Psoas muscle (tissue), 8 donors: ENCODE results near the gene TMEM269. TPM values are rescaled to one million over a fixed set of nuclear protein-coding genes. Genes with fewer than 3 reads are reported as not detected.

Experiments used
- ATAC-seq, 4 donors: fragments of 200-7000 bp; cut with Tn5 transposase; one replicate each; pipeline ENCODE4 v1.9.1; 2020; ENCODE audit warnings: moderate library complexity in 3 of 4, mild to moderate bottlenecking in 2 of 4
- DNase-seq, 2 donors: peaks; one replicate each; pipeline ENCODE4 v3.0.0-alpha.2; 2020
- H3K27ac ChIP-seq: fragments of 200-600 bp; one replicate; pipeline ENCODE4 v1.8.0; 2022
- H3K27me3 ChIP-seq, 3 donors: fragments of 200-600 bp in 1 of 3; one replicate each; pipeline versions ENCODE4 v1.6.1 to v1.8.0; 2013 to 2022; ENCODE audit warnings: low read length in 2 of 3, mild to moderate bottlenecking in 2 of 3, moderate library complexity in 1 of 3; ENCODE audit not compliant: insufficient read depth in 3 of 3
- H3K36me3 ChIP-seq, 2 donors: fragments of 200-600 bp in 1 of 2; one replicate each; pipeline versions ENCODE4 v1.6.1 to v1.8.0; 2013 to 2022; ENCODE audit warnings: low read depth in 1 of 2, mild to moderate bottlenecking in 1 of 2, moderate library complexity in 1 of 2; ENCODE audit not compliant: insufficient read depth in 1 of 2
- H3K4me1 ChIP-seq: fragments of 200-600 bp; one replicate; pipeline ENCODE4 v1.8.0; 2022
- H3K4me3 ChIP-seq: fragments of 200-600 bp; one replicate; pipeline ENCODE4 v1.8.0; 2022; ENCODE audit warnings: mild to moderate bottlenecking
- H3K9me3 ChIP-seq: fragments of 200-600 bp; one replicate; pipeline ENCODE4 v1.8.0; 2022
- WGBS, 3 donors: extraction: QIAGEN DNeasy Blood & Tissue Kit; methylation state at CpG; one replicate each; pipeline versions ENCODE4 v1.1.6 to v1.1.7; 2013; 5-methylcytosine and 5-hydroxymethylcytosine counted together
- intact Hi-C, 2 donors: fragments of 100-400 bp; cut with DNase I; formaldehyde crosslinking; loops; one replicate each; pipeline versions ENCODE4 v1.11.0 to v1.14.2; 2022
- long read RNA-seq, 2 donors: library from polyadenylated mRNA; unstranded; transcript quantifications; one replicate each; pipeline ENCODE4 v2.0.0, GENCODE V29; 2021
- polyA plus RNA-seq, 3 donors: library from polyadenylated mRNA; stranded (reverse); fragments of 200-250 nt; gene quantifications; one replicate each; pipeline ENCODE4 v1.2.3, GENCODE V29; 2013
- total RNA-seq, 4 donors: library from RNA; stranded (reverse); fragmentation: NEBNext Ultra II Directional in 2 of 4; extraction: Animal tissue kit (Norgen Biotek cat#: 25700) in 2 of 4; gene quantifications; one replicate each; pipeline versions ENCODE4 v1.2.1 to v1.2.4, GENCODE V29; 2021 to 2023
- TF ChIP-seq, protein P1 (sequence below): fragments of 200-600 bp; IDR thresholded peaks from one replicate; pipeline ENCODE4 v1.8.0; 2022; ENCODE audit warnings: antibody characterized with exemption
- donor health status: healthy with polysubstance abuse.
- donor health status: DM: no; HTN: no; CAD: no; lungs with moderate emphysema.
- donor health status: Bipolar disorder and iron deficiency.
- donor health status: healthy.
- donor health status: DM: yes; HTN: yes; CAD: no.
- donor health status: DM: no; HTN: no; CAD: no.
- donor health status: DM: no; HTN: no; CAD: no.
- donor health status: DM: yes; HTN: yes; CAD: no.

TMEM269 gene, protein sequence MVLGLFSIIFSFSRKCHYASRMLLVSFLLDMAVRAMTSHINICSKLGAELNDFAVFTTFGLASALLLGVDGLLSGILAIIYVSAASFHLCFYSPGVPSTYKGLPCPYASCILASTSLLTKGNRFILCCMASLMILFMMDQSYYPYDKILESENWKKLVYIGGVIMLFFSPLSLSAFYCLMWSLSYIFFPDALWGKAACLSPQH
- total RNA-seq (under 1 TPM; 0.15 to 0.89 (median 0.30) TPM), polyA plus RNA-seq (under 1 TPM; 0.05 to 0.07 (median 0.06) TPM)
- long read RNA-seq, donor 1: 0 reads
- long read RNA-seq, donor 2: 0 reads

DNA sequence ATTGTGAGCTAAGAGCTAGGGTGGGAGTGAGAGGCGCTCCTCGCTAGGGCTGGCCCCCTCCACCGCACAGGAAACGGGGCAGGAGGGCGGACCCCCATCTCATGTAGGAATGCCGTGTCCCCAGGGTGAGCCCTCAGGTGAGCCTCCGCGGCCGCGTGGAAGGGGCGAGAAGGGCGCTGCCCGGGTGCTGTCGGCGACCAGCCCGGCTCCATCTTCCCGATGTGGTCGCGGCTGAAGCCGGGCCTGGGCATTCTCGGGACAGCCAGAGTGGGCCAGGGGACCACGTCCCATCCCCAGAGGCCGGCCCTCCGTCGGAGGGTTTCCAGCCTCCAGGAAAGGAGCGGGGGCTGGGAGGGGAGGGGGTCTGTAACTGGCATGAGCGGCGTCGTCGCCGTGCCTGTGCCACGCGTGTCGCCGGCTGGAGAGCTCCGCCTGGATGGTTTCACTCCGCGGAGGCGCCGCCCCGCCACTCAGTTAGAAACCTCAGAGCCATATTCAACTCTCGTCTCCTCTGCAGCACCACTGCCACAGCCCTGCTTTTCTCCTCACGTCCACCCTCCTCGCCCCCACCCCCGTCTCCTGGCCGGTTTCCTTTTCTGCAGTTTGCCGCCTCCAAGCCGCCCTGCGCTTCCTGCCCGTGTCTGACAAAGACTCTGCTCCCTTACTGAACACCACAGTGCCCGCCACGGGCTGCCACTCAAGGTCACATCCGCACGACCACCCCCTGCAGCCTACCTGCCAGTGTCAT, at the start of gene TMEM269:
TSS of gene TMEM269 (plus strand) at position 46 of the 748 bp plus-strand sequence. CDS start 4,903 bp downstream, outside the sequence.
- ATAC-seq: peak; percentile 24 to 56 (median 46)
- H3K27ac ChIP-seq: no peak within 1 kb of the TSS
- DNase-seq: peak in 1 of 2 donors; percentile 23
- peaks cover 2 to 28% of the 10 kb centered on the region in 2 donors for H3K36me3 ChIP-seq
- H3K27me3 ChIP-seq: peaks cover 0 to 11% (median 2%) of the 10 kb centered on the region in 3 donors
- intact Hi-C loops: no loop called here
- TF ChIP-seq, protein P1, sequence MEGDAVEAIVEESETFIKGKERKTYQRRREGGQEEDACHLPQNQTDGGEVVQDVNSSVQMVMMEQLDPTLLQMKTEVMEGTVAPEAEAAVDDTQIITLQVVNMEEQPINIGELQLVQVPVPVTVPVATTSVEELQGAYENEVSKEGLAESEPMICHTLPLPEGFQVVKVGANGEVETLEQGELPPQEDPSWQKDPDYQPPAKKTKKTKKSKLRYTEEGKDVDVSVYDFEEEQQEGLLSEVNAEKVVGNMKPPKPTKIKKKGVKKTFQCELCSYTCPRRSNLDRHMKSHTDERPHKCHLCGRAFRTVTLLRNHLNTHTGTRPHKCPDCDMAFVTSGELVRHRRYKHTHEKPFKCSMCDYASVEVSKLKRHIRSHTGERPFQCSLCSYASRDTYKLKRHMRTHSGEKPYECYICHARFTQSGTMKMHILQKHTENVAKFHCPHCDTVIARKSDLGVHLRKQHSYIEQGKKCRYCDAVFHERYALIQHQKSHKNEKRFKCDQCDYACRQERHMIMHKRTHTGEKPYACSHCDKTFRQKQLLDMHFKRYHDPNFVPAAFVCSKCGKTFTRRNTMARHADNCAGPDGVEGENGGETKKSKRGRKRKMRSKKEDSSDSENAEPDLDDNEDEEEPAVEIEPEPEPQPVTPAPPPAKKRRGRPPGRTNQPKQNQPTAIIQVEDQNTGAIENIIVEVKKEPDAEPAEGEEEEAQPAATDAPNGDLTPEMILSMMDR: no peak
- no peaks in the 10 kb centered on the region for H3K9me3 ChIP-seq
- no peaks in the 10 kb centered on the region for H3K4me1 ChIP-seq
- peak within 1 kb of the TSS; percentile 61 for H3K4me3 ChIP-seq
- WGBS, 3 donors: 6 to 11% (median 7%) methylated on average over 53 to 54 of the region's 54 CpGs

DNA sequence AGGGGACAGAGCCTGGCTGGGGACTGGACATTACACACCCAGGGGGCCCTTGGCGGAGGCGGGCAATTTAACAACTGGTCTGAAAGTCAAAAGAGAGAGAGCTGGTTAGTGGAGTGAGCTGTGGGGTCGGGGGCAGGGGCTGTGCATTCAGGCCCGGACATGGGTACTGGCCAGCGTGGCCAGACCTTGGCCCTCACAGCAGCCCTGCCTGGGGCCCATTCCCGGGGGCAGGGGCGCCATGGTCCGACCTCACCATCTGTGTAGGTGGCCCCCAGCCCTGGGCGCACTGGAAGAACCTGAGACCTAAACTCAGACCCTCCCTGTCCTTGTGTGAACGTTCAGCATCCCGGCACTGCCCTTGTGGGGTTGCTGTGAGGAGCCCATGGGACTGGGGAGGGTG, 49.7 kb upstream of the TMEM269 start:
- Histone ChIP-seq H3K4me1 (no peaks in the 10 kb centered on the region), H3K36me3 (no peaks in the 10 kb centered on the region), H3K27ac (no peak overlapping the region), H3K9me3 (no peaks in the 10 kb centered on the region), H3K4me3 (no peak overlapping the region), H3K27me3 (peaks cover 0 to 3% (median 0%) of the 10 kb centered on the region in 3 donors)
- no peak for ATAC-seq
- intact Hi-C loops: no loop called here
- TF ChIP-seq, protein P1: no peak
- DNase-seq: no peak
- 81 to 85% (median 84%) methylated on average over 11 of the region's 11 CpGs for WGBS, 3 donors

DNA sequence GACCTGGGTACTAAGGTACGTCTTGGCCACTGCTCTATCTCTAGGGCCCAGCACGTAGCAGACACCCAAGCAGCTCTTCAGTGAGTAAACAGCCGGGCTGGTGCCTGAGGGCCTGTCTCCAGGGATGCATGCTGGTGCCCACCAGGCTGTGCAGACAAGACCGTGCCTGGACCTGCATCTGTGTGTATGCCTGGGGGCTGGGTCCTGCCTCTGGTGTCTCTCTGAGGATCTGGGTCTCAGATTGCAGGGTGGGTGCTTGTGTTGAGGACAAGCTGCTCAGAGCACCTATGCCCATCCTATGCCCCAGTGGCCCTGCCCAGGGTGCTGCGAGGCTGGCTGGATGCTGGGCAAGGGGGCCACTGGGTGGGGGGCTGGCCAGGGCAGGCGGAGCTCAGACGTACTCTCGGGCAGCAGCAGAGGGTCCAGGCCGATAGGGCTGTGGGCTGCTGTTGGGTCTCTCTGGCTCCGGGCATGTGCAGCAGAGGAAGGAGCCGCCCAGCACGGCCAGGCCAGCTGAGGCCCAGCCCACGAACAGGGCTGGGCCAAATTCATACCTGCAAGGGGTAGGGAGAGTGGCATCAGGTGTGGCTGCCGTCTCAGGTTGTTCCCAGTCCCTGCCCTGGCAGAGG, 49.2 kb upstream of the TMEM269 start:
- ATAC-seq (no peak), DNase-seq (no peak)
- Histone ChIP-seq H3K9me3 (no peaks in the 10 kb centered on the region), H3K4me1 (no peaks in the 10 kb centered on the region), H3K27ac (no peak overlapping the region), H3K36me3 (no peaks in the 10 kb centered on the region), H3K4me3 (no peak overlapping the region), H3K27me3 (peaks cover 0 to 3% (median 0%) of the 10 kb centered on the region in 3 donors)
- 82 to 89% (median 88%) methylated on average over 11 to 14 of the region's 14 CpGs for WGBS, 3 donors
- TF ChIP-seq, protein P1: no peak
- intact Hi-C loops: no loop called here

DNA sequence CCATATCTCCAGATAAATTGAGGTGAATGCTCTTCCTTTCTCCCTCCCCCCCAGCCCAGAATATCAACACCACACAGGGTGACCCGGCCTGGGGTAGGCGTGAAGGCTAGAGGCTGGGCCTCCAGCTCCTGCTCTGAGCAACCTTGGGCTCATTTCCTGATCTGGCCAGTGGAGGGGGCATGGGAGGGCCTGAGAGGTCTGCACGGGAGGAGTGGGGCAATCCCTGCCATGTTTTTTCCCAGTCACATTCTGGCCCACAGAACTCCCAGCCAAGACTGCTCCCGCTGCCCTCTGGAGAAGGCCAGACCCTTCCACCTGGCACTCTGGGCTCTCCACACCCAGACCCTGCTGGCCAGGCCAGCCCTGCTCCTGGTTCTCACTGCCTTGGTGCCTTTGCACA, 48.6 kb upstream of the TMEM269 start:
- Histone ChIP-seq H3K4me1 (no peaks in the 10 kb centered on the region), H3K27ac (no peak overlapping the region), H3K36me3 (no peaks in the 10 kb centered on the region), H3K4me3 (no peak overlapping the region), H3K27me3 (peaks cover 0 to 3% (median 0%) of the 10 kb centered on the region in 3 donors), H3K9me3 (no peaks in the 10 kb centered on the region)
- DNase-seq (no peak), ATAC-seq (peak in 1 of 4 donors; percentile 37)
- 51 to 63% (median 56%) methylated on average over 4 of the region's 4 CpGs for WGBS, 3 donors
- intact Hi-C loops: no loop called here
- TF ChIP-seq, protein P1: no peak
